Erythroblast (primary cell): Measurements from ENCODE around the gene SYT9.

Experiments used
- GATA1 ChIP-seq: IDR thresholded peaks from 2 replicates; pipeline ENCODE4 v1.6.1; 2011; ENCODE audit warnings: low read depth, mild to moderate bottlenecking, control low read depth, low read length, moderate library complexity
- POLR2A ChIP-seq: IDR thresholded peaks from 2 replicates; pipeline ENCODE4 v1.6.1; 2011; ENCODE audit warnings: mild to moderate bottlenecking, low read length

DNA sequence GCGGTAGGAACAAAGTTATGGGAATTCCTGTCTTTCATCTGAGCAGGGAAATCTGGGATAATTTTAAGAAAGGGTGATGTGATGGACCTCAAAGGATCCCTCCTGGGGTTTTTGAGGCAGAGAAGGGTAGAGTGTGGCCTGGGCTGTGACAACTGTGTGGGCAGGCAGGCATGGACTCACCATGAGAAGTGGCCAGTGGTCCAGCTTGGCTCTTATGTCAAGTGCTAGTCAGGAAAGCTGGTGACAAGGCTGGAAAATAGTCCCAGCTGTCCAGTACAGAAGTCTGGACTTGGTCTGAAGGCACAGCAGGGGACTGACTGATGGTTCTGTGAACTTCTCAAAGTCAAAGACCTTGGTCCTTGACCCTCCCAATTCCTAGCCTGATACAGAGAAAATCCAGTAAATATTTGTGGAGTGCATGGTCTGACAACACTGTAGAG lies 263.8 kb downstream of the SYT9 start:
- TF ChIP-seq POLR2A, result no peak
- TF ChIP-seq GATA1, result no peak
